Activated CD8-positive, alpha-beta memory T cell treated with anti-CD3 and anti-CD28 coated beads, Interleukin-2, amount 50 U/mL, for 1 hour (primary cell): Measurements from ENCODE around the gene ATP1A4.

Experiments used
- DNase-seq: peaks from one replicate; pipeline ENCODE4 v3.0.0-alpha.2; 2020; ENCODE audit errors: extremely low read depth

The ATP1A4 gene

GRCh38 chr1:160227561-160227960 is 76.2 kb downstream of the ATP1A4 start:
- DNase-seq = no peak

GRCh38 chr1:160228431-160228830 is 77.0 kb downstream of the ATP1A4 start:
- DNase-seq = no peak

- no peak for DNase-seq
These were observed 81.5 kb downstream of the ATP1A4 start for GRCh38 chr1:160232911-160233310.
